Central memory CD4-positive, alpha-beta T cell (primary cell): ENCODE results near the gene KCNIP4.

ENCODE experiments used
- DNase-seq: peaks from one replicate; pipeline ENCODE4 v3.0.0; 2022

KCNIP4 gene

GRCh38 chr4:20700007-20700761 lies 1248.4 kb downstream of the KCNIP4 start, which contains the start of gene PACRGL:
TSS of gene PACRGL (plus strand) at chr4:20700458. CDS start at chr4:20704482, 4,024 bp downstream.
- DNase-seq, result peak; percentile 90

GRCh38 chr4:20698820-20699219 lies 1249.8 kb downstream of the KCNIP4 start:
- no peak for DNase-seq

- DNase-seq, result no peak
These were observed 1250.2 kb downstream of the KCNIP4 start for GRCh38 chr4:20698382-20698781.

- no peak for DNase-seq
These were observed 1251.8 kb downstream of the KCNIP4 start for GRCh38 chr4:20696815-20697214.

DNA sequence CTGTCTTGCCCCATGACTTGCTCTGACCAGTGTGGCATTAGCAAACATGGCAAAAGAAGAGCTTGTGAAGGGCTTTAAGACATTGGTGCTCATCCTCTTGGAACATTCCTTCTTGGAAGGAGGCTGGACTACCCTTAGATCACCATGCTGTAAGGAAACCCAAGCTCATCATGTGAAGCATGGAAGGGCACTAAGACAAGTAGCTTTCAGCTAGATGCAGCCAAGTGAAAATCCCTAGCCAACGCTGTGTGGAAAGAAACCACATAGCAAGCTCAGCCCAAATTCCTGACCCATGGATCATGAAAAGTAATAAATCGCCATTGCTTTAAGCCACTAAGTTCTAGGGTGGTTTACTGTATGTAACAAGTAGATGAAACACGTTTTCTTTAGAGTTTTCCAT lies 1260.7 kb downstream of the KCNIP4 start:
- no peak for DNase-seq

GRCh38 chr4:20684852-20685763 lies 1263.5 kb downstream of the KCNIP4 start:
- DNase-seq, result no peak

DNA sequence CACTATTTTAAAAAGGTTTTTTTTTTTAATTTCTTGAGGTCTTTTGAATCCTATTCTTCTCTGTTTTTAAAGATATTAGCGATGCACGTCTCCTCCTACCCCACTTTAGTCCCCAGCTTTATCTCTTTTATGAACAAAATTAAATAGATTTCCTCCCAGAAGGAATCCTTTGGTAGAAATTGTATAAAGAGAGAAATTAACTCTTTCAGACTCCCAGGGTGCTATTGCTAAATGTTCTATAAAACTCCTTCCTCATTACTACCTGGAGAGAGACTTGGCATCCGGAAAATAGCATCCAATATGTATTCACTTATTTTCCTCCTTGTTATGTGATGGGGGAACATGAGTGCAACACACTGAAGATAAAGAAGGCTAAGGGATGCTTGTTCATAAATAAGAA lies 1264.8 kb downstream of the KCNIP4 start:
- DNase-seq, result no peak

DNA sequence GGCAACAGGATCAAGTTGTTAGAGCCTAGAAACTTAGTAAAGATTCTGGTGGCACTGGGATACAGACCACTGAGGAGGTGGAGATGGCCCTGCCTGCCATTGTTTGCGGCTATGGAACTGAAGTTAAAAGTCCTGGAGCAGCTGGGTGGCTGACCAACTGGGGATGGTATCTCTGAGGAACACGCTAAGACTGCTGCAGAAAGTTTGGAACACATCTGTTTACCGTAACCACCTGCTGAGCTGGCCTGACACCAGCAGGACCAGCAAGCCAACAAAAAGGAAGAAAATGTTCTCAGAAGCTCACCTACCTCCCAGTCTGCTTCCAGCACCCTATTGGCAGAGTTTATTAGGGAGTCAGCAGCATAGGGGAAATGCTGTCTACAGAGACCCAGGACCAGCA lies 1265.7 kb downstream of the KCNIP4 start:
- DNase-seq, result no peak

DNA sequence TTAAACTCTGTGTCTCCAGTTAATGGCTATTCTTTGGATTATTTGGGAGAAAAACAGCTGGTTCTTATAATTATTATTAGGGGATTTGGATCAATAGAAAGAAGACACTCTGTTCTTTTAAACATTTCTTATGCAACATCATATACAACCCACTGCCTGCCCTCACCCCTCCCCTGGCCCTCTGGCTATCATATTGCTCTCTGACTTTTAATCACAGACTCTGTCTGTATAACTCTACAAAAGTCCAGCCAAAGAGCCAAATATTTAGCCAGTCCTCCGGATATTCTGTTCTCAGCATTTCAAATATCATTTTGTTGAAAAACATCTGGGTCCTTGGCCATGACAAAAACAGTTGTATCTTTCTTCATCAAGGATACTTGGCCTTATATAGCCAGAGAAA lies 1267.3 kb downstream of the KCNIP4 start:
- no peak for DNase-seq

GRCh38 chr4:20680736-20681135 lies 1267.8 kb downstream of the KCNIP4 start:
- no peak for DNase-seq

DNA sequence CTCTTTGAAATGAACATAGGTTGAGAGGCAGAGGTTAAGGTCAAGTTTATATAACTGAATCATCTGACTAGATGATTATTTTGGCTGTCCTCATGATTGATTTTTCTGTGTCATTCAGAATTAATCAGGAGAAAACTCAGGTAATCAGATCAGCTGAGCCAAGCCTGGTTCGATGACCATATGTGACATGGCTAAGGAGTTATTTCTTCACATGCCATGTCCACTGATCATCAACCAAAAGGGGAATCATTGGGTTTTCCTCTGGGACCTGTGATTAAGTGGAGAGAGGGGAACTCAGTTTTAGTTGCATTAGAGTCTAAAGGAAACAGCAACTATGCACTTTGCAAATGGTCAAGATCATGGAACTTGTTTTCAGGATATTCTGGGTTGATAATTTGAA lies 1268.6 kb downstream of the KCNIP4 start:
- DNase-seq, result no peak
